GM12878 (cell line): ENCODE measurements around the gene TBATA. TPM values are rescaled to one million over a fixed set of nuclear protein-coding genes. Genes with fewer than 3 reads are reported as not detected.
A peak's percentile ranks its signal among the peaks of the same experiment; 100 is the strongest.

ENCODE experiments used
- BHLHE40 ChIP-seq, 2 experiments: fragments of 450-650 bp in 1 of 2; IDR thresholded peaks; 2 replicates each; pipeline ENCODE4 v1.6.1; 2011 to 2017; ENCODE audit warnings: low read depth in 2 of 2, borderline replicate concordance in 1 of 2, improper control_type of control experiment in 1 of 2, low read length in 1 of 2, mild to moderate bottlenecking in 1 of 2
- CREB1 ChIP-seq: IDR thresholded peaks from 2 replicates; pipeline ENCODE4 v1.6.1; 2012; ENCODE audit warnings: low read depth, mild to moderate bottlenecking, inconsistent platforms
- E2F4 ChIP-seq: IDR thresholded peaks from 2 replicates; pipeline ENCODE4 v1.6.1; 2012; ENCODE audit warnings: low read depth, low read length, improper control_type of control experiment
- E4F1 ChIP-seq: fragments of 450-650 bp; IDR thresholded peaks from 2 replicates; pipeline ENCODE4 v1.6.1; 2018; ENCODE audit warnings: borderline replicate concordance, mild to moderate bottlenecking; ENCODE audit not compliant: partially characterized antibody
- EED ChIP-seq: sonication (generic); IDR thresholded peaks from 2 replicates; pipeline ENCODE4 v1.6.1; 2016; ENCODE audit warnings: antibody characterized with exemption, low read depth
- EP300 ChIP-seq, 2 experiments: fragments of 150-350 bp in 1 of 2; IDR thresholded peaks; 2 replicates each; pipeline ENCODE4 v1.6.1; 2011 to 2012; ENCODE audit warnings: low read depth in 2 of 2, low read length in 2 of 2, borderline replicate concordance in 1 of 2, improper control_type of control experiment in 1 of 2, inconsistent platforms in 1 of 2; ENCODE audit not compliant: control insufficient read depth in 1 of 2
- HDAC6 ChIP-seq: fragments of 200-600 bp; sonication (generic); IDR thresholded peaks from one replicate; pipeline ENCODE4 v1.8.0; 2017; ENCODE audit warnings: antibody characterized with exemption; ENCODE audit not compliant: unreplicated experiment
- HSF1 ChIP-seq: fragments of 150-350 bp; IDR thresholded peaks from 2 replicates; pipeline ENCODE4 v1.6.1; 2014; ENCODE audit warnings: mild to moderate bottlenecking, low read depth, low read length
- IKZF2 ChIP-seq, 2 experiments: fragments of 450-650 bp; IDR thresholded peaks; 2 replicates each; pipeline ENCODE4 v1.6.1; 2017; ENCODE audit warnings: mild to moderate bottlenecking in 2 of 2, moderate library complexity in 2 of 2
- IRF3 ChIP-seq: fragments of 450-650 bp; IDR thresholded peaks from 2 replicates; pipeline ENCODE4 v1.6.1; 2014; ENCODE audit warnings: mild to moderate bottlenecking
- LARP7 ChIP-seq: fragments of 450-650 bp; IDR thresholded peaks from 2 replicates; pipeline ENCODE4 v1.6.1; 2017; ENCODE audit warnings: mild to moderate bottlenecking
- MTA3 ChIP-seq: IDR thresholded peaks from 2 replicates; pipeline ENCODE4 v1.6.1; 2012; ENCODE audit warnings: low read length, inconsistent platforms, borderline replicate concordance
- NR2C1 ChIP-seq: fragments of 450-650 bp; IDR thresholded peaks from 2 replicates; pipeline ENCODE4 v1.6.1; 2017; ENCODE audit warnings: antibody characterized with exemption, mild to moderate bottlenecking, moderate library complexity
- POLR2AphosphoS2 ChIP-seq: IDR thresholded peaks from 2 replicates; pipeline ENCODE4 v1.6.1; 2011; ENCODE audit warnings: low read depth, mild to moderate bottlenecking, low read length, improper control_type of control experiment, moderate library complexity
- SPI1 ChIP-seq: IDR thresholded peaks from 2 replicates; pipeline ENCODE4 v1.6.1; 2011; ENCODE audit warnings: low read depth, mild to moderate bottlenecking, low read length, moderate library complexity, borderline replicate concordance; ENCODE audit not compliant: insufficient read depth
- SRF ChIP-seq, 2 experiments: IDR thresholded peaks; 2 replicates each; pipeline ENCODE4 v1.6.1; 2011; ENCODE audit warnings: low read depth in 2 of 2, low read length in 2 of 2, mild to moderate bottlenecking in 1 of 2, moderate library complexity in 1 of 2
- STAT3 ChIP-seq: IDR thresholded peaks from 2 replicates; pipeline ENCODE4 v1.6.1; 2011; ENCODE audit warnings: low read depth, low read length, improper control_type of control experiment
- TCF12 ChIP-seq: IDR thresholded peaks from 2 replicates; pipeline ENCODE4 v1.6.1; 2011; ENCODE audit warnings: low read depth, mild to moderate bottlenecking, low read length
- TCF7 ChIP-seq: IDR thresholded peaks from 2 replicates; pipeline ENCODE4 v1.6.1; 2014; ENCODE audit warnings: antibody characterized with exemption, borderline replicate concordance
- ZBTB11 ChIP-seq: fragments of 450-650 bp; formaldehyde crosslinking; IDR thresholded peaks from 2 replicates; pipeline ENCODE4 v1.5.0; 2022; ENCODE audit warnings: mild to moderate bottlenecking, missing genetic modification characterization
- polyA plus RNA-seq, 11 experiments: library from polyadenylated mRNA; depleted of rRNA in 4 of 11; unstranded in 6 of 11; stranded (reverse) in 5 of 11; fragments of >200 nt; fragmentation: Nextera tagmentation in 4 of 11; fragmentation: Illumina TruSeq in 1 of 11; extraction: Ambion mirVana in 4 of 11; extraction: Trizol in 1 of 11; gene quantifications; 1 replicate in 1 of 11; 2 replicates in 10 of 11; pipeline versions ENCODE4 v1.2.1 to v1.2.3, GENCODE V29; 2011 to 2016; ENCODE audit warnings: inconsistent platforms in 2 of 11, missing spikeins in 2 of 11, low read depth in 1 of 11
- total RNA-seq, 4 experiments: library from RNA; depleted of rRNA in 3 of 4; stranded (reverse); fragments of >200 nt in 3 of 4; fragmentation: Illumina TruSeq in 1 of 4; extraction: Trizol in 1 of 4; gene quantifications; 2 replicates each; pipeline versions ENCODE4 v1.2.1 to v1.2.3, GENCODE V29; 2013 to 2021

TBATA gene
- total and polyA plus RNA-seq, 10 of the 15 experiments (the other 5 are each of a cell fraction or from before 2014, with no cell fraction given) = not detected

GRCh38 chr10:70815504-70816219 is 30.5 kb upstream of the TBATA start, which contains the start of gene SGPL1 (continued):
- no peak for TF ChIP-seq E2F4
- TF ChIP-seq ZBTB11 (CRISPR knock-in tag) = no peak
- no peak for TF ChIP-seq TCF7
- TF ChIP-seq NR2C1 = peak; percentile 58
- TF ChIP-seq EED = no peak
- TF ChIP-seq CREB1 = no peak
- no peak for TF ChIP-seq E4F1
- no peak for TF ChIP-seq STAT3
- no peak for TF ChIP-seq TCF12
- no peak; the same call in 1 of the 2 replicates for TF ChIP-seq IRF3
- TF ChIP-seq HDAC6 = no peak
- peak; percentile 52 to 88; a peak in 3 of 4 replicates for TF ChIP-seq BHLHE40 (IDR thresholded peaks at IDR 0.05; ENCODE audit: borderline replicate concordance in 1 of 2, low read depth in 2 of 2, low read length in 1 of 2)
- peak; percentile 93 for TF ChIP-seq LARP7
- no peak; a peak in 1 of 4 replicates for TF ChIP-seq SRF (IDR thresholded peaks at IDR 0.05; ENCODE audit: low read depth in 2 of 2, low read length in 2 of 2)
- no peak for TF ChIP-seq EP300 (IDR thresholded peaks at IDR 0.05; ENCODE audit: borderline replicate concordance in 1 of 2, control insufficient read depth in 1 of 2, low read depth in 2 of 2, low read length in 2 of 2)
- TF ChIP-seq IKZF2 (IDR thresholded peaks at IDR 0.05) = 0 out of 4 replicates have a peak, but pooled peaks of 1 of the 2 experiments have one; percentile 14
- TF ChIP-seq POLR2AphosphoS2 = no peak
- no peak for TF ChIP-seq MTA3
- no peak for TF ChIP-seq SPI1
- TF ChIP-seq HSF1 = 0 out of 2 replicates have a peak, but pooled peaks have one; percentile 42
